Measurements from ENCODE around the gene RP9. TPM values are rescaled to one million over a fixed set of nuclear protein-coding genes. Genes with fewer than 3 reads are reported as not detected.
A peak's percentile ranks its signal among the peaks of the same experiment; 100 is the strongest.

RP9 gene
- polyA plus RNA-seq, 3 donors: 32.1 to 36.1 (median 35.3) TPM

DNA sequence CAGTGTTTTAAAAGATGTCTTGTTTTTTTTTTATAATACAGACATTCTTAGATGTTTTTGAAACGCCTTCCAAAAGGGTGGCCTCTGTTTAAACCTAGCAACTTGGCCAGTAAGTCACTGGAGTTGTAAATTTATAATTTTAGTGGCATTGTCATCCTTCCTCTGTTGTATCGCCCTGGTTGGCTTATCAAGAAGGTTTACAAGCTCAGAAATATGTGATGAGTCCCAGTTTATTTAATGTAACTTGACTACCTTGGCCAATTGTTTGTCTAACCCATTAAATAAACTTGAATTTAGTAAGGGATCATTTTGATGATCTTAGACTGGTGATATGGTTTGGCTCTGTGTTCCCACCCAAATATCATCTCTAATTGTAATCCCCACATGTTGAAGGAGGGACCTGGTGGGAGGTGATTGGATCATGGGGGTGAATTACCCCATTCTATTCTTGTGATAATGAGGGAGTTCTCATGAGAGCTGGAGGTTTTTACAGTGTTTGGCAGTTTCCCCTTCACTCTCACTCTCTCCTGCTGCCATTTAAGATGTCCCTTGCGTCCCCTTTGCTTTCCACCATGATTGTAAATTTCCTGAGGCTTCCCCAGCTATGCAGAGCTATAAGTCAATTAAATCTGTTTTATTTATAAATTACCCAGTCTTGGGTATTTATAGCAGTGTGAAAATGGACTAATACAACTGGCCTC, 33.2 kb downstream of the RP9 start:
- DNase-seq (ENCODE audit: extremely low read depth in 1 of 11, low read depth in 9 of 11, low spot score in 4 of 11): no peak

DNA sequence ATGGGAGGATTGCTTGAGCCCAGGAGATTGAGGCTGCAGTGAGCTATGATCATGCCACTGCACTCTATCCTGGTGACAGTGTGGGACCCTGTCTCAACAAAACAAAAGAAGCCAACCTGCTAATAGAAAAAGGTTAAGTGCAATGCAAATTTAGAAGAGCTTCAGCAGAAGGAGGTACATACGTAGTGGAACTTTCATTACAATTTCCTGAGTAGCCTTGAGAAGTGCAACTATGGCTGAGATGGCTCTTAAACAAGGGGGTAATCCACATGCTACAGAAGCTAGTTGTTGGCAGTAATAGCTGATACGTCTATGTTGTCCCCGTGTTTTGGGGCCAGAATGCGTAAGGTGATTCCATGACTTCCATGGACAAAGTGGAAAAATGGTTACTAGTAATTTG, 36.0 kb downstream of the RP9 start:
- no peak for DNase-seq (ENCODE audit: extremely low read depth in 1 of 11, low read depth in 9 of 11, low spot score in 4 of 11)

DNA sequence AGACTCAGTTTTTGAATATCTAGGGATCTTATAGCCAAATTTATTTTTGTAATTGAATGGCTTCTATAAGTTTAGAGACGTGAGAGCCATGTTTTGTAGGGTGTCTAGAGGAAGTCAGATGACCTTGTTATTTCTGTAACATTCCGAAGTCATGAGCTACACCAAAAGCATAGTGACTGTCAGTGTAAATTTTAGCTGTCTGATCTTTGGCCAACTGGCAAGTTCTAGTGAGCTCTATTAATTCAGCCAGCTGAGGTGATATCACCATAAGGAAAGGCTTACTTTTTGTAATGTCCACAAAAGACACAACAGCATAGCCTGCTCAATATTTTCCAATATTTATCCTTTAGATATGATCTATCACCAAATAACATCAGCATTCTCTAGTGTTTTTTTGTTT, 36.7 kb downstream of the RP9 start:
- peak in 10 of 11 donors; percentile 26 to 63 (median 41) for DNase-seq (ENCODE audit: extremely low read depth in 1 of 11, low read depth in 9 of 11, low spot score in 4 of 11)

DNA sequence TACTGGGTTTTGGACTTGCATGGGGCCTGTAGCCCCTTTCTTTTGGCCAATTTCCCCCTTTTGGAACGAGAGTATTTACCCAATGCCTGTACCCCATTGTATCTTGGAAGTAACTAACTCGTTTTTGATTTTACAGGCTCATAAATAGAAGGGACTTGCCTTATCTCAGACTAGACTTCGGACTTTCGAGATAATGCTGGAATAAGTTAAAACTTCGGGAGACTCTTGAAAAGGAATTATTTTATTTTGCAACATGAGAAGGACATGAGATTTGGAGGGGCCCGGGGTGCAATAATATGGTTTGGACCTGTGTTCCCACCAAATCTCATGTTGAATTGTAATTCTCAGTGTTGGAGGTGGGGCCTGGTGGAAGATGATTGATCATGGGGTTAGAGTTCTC, 38.4 kb downstream of the RP9 start:
- no peak for DNase-seq (ENCODE audit: extremely low read depth in 1 of 11, low read depth in 9 of 11, low spot score in 4 of 11)

DNA sequence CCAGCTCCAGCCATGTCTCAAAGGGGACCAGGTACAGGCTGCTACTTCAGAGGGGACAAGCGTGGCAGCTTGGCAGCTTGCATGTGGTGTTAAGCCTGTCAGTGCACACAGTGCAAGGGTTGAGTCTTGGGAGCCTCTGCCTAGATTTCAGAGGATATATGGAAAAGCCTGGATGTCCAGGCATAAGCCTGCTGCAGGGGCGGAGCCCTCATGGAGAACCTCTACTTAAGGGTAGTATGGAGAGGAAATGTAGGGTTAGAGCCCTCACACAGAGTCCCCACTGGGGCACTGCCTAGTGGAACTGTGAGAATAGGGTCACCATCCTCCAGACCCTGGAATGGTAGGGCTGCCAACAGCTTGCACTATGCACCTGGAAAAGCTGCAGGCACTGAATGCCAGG, 38.9 kb downstream of the RP9 start:
- no peak for DNase-seq (ENCODE audit: extremely low read depth in 1 of 11, low read depth in 9 of 11, low spot score in 4 of 11)

DNA sequence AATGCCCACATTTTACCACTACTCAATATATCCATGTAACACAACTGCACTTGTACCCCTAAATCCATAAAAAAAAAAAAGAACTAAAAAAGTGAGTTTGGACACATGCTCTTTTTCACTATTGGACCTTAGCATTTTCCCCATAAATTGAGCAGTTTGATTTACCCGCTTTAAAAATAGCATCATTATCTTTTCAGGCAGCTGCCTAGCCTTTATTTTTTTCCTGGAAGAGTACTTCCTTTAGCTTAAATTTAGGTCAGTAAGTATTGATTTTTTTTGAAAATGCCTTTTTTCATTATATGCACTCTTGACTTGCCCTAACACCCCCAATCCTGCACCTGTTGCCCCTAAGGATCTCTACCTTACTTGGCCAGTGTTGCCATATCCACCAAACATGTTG, 41.3 kb downstream of the RP9 start:
- no peak for DNase-seq (ENCODE audit: extremely low read depth in 1 of 11, low read depth in 9 of 11, low spot score in 4 of 11)

DNA sequence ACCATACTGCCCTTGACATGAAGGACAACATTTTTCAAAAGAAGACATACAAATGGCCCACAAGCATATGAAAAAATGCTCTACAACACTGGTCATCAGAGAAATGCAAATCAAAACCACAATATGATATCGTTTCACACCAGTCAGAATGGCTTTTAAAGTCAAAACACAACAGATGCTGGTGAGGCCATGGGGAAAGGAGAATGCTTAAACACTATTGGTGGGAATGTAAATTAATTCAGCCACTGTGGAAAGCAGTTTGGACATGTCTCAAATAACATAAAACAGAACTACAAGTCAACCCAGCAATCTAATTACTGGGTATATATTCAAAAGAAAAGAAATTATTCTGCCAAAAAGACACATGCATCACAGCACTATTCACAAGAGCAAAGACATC, 42.4 kb downstream of the RP9 start:
- no peak for DNase-seq (ENCODE audit: extremely low read depth in 1 of 11, low read depth in 9 of 11, low spot score in 4 of 11)

DNA sequence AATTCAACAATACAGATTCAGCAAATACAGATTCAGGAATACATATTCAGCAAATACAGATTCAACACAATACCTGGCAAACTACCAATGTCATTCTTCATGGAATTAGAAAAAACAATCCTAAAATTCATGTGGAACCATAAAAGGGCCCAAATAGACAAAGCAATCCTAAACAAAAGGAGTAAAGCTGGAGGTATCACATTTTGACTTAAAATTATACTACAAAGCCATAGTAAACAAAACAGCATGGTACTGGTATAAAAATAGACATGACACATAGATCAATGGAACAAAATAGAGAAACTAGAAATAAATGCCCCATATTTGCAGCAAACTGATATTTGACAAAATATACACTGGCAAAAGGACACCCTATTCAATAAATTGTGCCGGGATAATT, 43.2 kb downstream of the RP9 start:
- no peak for DNase-seq (ENCODE audit: extremely low read depth in 1 of 11, low read depth in 9 of 11, low spot score in 4 of 11)

DNA sequence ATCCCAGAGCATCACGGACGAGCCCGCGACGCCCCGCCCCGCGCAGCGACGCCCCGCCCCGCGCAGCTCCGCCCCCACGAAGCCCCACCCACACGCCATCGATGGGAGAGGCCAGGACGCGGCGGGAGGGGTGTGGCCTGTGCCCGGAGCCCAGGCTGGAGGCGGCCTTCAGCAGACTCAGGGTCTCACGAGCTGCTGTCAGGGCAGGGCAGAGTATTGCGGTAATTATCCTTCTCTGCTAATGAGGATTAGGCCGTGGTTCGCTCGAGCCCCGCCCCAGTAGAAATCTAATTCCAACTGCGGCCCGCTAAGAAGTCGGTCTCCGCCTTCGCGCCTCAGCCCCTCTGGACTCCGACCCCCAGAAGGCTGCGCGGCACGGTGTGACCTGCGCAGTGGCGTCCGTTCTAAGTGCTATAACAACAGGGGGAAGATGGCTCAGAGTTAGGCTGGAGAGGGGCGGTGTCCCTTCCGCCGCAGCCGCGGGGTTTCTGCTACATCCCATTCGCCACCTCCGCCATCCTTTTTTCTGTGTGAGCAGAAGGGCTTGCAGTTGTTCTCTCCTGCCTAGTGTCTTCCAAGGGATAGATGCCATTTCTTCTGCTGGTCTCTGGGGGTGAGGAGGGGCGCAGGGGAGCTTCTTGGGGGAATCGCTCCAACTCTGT, 46.3 kb downstream of the RP9 start:
- peak; percentile 88 to 93 (median 91) for DNase-seq (ENCODE audit: extremely low read depth in 1 of 11, low read depth in 9 of 11, low spot score in 4 of 11)

DNA sequence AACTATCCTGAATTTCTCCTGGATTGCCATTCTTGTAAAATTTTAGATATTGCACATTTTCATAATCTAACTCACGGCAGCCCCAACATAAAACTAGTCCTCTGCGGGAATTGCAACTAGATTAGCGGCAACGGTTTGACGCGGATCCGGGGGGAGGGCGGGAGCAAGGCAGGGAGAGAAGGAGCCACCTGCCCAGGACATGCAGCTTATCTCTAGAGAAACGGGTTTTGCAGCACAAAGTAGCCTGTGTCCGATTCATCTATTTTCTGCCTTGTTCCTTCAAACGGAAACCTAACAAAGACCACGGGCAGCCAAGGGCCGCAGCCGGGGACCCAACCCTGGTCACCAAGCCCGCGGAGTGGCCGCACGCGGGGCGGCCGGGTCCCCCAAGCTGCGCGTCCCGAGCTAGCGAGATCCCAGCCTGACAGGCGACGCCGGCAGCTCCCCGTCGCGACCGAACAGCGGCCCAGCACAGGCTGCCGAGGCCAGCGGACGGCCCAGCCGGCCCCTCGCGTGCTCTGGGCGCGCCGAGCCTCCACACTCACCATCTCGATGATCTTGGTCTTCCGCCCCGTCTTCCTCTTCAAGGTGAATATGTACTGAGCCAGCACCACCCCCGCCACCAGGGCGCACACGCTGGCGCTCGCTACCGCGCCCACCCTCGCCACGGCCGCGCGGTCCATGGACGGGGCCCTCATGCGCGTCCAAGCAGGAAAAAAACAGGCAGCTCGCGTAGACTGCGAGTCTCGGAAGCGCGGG, 47.0 kb downstream of the RP9 start, which contains the start of gene NT5C3A:
TSS of gene NT5C3A (minus strand) at position 754 of the 759 bp plus-strand sequence. CDS start at position 683, 71 bp downstream.
- peak in 6 of 11 donors; percentile 21 to 47 (median 36) for DNase-seq (ENCODE audit: extremely low read depth in 1 of 11, low read depth in 9 of 11, low spot score in 4 of 11)

DNA sequence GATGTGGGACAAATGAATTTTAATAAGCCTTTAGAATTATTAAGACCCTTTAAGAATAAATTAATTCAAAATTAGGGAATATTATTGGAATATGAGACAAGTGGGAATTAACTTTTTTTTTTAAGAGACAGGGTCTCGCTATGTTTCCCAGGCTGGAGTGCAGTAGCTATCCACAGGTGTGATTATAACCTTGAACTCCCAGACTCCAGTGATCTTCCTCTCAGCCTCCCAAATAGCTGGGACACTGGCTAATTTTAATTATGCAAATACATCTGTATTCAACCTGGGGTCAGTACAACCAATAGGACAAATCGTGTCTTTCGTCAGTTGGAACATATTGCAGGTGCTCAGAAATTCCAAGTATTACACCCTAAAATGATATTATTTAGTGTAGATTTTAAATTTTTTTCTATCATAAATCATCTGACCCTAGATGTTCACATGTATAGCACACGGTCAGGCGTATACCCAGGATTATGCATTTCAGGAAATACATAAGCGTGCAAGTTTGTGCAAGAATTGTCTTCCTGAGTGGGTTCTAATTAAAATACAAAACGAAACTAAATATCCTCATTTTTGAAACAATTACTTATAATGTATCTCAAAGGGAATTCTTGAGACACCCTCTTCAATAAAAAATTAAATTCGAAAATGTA, 47.8 kb downstream of the RP9 start:
- DNase-seq (ENCODE audit: extremely low read depth in 1 of 11, low read depth in 9 of 11, low spot score in 4 of 11): no peak

DNA sequence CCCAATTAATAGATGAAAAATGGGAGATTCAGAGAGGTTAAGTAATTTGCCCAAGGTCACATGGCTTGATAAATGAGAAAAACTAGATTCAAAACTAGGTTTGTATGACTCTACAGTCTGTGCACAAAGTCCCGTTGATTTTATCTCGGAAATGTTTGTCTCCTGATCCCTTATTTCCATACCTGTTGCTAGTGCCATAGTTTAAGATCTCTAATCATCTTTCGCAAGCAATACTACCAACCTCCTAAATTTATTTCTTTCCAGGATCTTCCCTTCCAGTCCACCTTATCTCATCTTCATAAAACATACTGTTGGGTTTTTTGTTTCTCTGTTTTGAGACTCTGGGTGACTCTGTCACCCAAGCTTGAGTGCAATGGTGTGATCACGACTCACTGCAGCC, 49.6 kb downstream of the RP9 start:
- no peak for DNase-seq (ENCODE audit: extremely low read depth in 1 of 11, low read depth in 9 of 11, low spot score in 4 of 11)

DNA sequence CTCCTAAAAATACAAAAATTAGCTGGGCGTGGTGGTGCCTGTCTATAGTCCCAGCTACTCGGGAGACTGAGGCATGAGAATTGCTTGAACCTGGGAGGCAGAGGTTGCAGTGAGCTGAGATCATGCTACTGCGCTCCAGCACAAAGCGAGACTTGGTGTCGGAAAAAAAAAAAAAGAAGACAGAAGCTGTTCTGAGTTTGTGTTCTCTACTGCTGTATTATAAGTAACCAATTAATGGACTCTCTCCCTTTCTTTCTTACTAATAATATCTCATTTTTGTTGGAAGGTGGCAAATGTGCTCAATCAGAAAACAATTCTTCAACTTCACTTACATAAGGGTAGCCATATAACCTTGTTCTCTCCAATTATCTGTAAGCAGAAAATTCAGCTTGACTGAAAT, 54.0 kb downstream of the RP9 start:
- DNase-seq (ENCODE audit: extremely low read depth in 1 of 11, low read depth in 9 of 11, low spot score in 4 of 11): no peak

DNA sequence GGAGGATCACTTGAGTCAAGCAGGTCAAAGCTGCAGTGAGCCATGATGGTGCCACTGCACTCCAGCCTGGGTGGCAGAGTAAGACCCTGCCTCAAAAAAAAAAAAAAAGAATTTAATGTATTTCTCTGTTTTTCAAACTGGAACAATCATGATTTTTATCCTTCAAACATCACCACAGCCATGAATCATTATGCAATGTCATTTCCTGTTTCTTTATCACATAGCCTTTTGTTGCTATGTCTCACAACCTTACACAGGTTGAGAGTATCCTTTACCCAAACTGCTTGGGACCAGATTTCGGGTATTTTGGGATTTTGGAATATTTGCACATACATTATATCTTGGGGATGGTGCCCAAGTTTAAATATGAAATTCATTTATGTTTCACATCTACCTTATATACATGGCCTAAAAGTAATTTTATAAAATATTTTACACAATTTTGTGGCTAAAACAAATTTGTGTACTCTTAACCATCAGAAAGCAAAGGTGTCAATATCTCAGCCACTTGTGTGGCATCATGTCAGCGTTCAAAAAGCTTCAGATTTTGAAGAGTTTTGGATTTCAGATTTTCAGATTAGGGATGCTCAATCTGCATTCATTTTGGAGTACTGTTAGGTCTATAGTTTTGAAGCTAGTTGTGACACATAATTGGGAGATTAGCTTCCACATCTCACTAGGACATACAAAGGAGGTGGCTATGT, 54.8 kb downstream of the RP9 start:
- no peak for DNase-seq (ENCODE audit: extremely low read depth in 1 of 11, low read depth in 9 of 11, low spot score in 4 of 11)

DNA sequence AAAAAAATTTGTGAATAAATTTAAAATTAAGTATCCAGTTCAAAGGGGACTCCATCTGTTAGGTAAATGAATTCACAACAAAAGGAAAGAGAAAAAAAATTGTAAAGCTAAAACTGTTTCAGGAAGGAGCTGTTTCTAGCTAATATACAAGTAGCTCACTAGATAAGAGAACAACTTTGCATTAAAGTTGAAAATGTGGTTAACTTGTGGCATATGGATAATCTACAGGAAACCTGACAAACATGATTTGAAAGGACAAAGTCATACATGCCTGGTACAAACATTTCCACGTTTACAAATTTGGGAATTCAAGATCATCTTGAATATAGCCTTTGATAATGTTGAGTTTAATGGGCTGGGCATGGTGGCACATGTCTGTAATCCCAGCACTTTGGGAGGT, 55.5 kb downstream of the RP9 start:
- no peak for DNase-seq (ENCODE audit: extremely low read depth in 1 of 11, low read depth in 9 of 11, low spot score in 4 of 11)

DNA sequence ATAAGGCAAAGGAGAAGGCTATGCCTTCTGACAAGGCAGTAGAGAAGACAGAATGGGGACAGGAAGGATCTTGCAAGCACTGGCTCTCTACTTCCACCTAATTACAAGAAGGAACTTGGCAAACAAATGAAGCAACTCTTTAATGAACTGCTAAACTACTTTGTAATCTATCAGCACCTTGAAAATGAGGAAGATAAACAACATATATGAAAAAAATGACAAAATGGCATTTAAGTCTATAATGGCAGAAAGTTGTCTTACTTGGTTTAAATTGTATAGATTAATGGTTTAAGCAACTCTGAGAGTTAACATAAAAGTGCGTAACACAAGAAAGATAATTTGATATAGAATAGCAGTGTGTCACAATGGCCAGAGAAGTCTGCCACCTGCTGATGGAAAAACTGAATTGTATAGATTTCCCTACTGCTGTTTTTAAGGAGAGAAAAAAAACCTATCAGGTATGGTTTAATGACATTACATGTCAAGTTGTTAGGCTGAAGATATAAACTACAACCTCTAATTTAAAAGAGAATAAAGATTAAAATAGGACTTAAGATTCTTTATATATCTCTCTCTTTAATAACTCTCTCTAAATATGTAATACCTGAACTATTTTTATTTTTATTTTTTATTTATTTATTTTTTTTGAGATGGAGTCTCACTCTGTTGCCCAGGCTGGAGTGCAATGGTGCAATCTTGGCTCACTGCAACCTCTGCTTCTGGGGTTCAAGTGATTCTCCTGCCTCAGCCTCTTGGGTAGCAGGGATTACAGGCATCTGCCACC, 58.5 kb downstream of the RP9 start:
- peak in 6 of 11 donors; percentile 31 to 68 (median 44) for DNase-seq (ENCODE audit: extremely low read depth in 1 of 11, low read depth in 9 of 11, low spot score in 4 of 11)

DNA sequence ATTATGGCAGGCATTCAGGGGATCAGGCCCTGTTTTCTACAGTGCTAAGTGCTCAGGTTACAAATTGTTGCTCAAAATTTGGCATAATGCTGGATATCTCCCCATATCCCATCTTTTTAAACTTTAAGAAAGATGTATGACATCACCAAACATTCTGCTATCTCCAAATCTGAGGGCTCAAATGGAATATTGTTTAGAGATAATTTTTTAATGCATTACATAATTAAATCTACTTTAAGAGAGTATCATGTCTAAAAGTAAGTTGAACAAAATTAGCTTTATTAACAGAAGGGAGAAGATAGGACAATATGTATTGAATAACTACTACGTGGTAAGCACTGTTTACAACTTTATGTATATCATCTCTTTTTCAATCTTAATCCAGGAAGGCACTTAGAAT, 60.5 kb downstream of the RP9 start:
- DNase-seq (ENCODE audit: extremely low read depth in 1 of 11, low read depth in 9 of 11, low spot score in 4 of 11): no peak

DNA sequence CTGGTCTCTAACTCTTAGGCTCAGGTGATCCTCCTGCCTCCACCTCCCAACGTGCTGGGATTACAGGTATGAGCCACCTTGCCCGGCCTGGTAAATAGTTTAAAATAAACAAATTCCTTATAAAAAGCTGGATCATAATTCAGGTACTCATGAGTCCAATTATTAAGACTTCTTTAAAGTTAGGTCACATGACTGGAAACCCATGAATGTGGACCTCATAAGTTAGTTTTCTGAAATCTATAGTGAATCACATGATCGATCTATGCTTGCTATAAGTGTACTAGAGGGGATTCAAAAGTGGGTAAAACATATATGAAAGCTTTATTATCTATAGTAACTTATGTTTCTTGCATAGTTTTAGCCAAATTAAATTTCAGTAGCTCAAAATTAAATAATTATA, 60.9 kb downstream of the RP9 start:
- no peak for DNase-seq (ENCODE audit: extremely low read depth in 1 of 11, low read depth in 9 of 11, low spot score in 4 of 11)
